BJ (cell line): ENCODE data around the gene EDNRB. TPM values are rescaled to one million over a fixed set of nuclear protein-coding genes. Genes with fewer than 3 reads are reported as not detected.

Source experiments
- CTCF ChIA-PET: fragments of 350-600 bp; formaldehyde crosslinking; extraction: SDS; loops from one replicate; lab custom pipeline; 2021; ENCODE audit warnings: antibody characterized with exemption, inconsistent platforms; lab: Yijun Ruan, JAX
- POLR2A ChIA-PET: fragments of 300-600 bp; sonication (Branson Sonifier 250); formaldehyde crosslinking; extraction: SDS; loops from one replicate; lab custom pipeline; 2021; ENCODE audit warnings: antibody characterized with exemption; lab: Charles Lee
- DNase-seq: peaks from one replicate; pipeline ENCODE4 v3.0.0-alpha.2; 2011; ENCODE audit warnings: low read depth
- H3K27me3 ChIP-seq: 2 replicates; pipeline ENCODE4 v1.6.0; 2011; ENCODE audit warnings: low read length; ENCODE audit not compliant: control insufficient read depth, insufficient read depth
- H3K36me3 ChIP-seq: 2 replicates; pipeline ENCODE4 v1.5.1; 2011; ENCODE audit warnings: low read length; ENCODE audit not compliant: control insufficient read depth, insufficient read depth
- H3K4me3 ChIP-seq: 2 replicates; pipeline ENCODE4 v1.5.1; 2011; ENCODE audit warnings: low read depth, mild to moderate bottlenecking, control low read depth, low read length
- polyA plus RNA-seq: library from polyadenylated mRNA; depleted of rRNA; stranded (reverse); fragments of >200 nt; gene quantifications from 2 replicates; pipeline ENCODE4 v1.2.3, GENCODE V29; 2011
- TF ChIP-seq, protein P1 (sequence below): IDR thresholded peaks from 2 replicates; pipeline ENCODE4 v1.5.1; 2011; ENCODE audit warnings: low read depth, mild to moderate bottlenecking, control low read depth, inconsistent platforms, low read length, moderate library complexity; ENCODE audit not compliant: insufficient read depth

Gene EDNRB
- polyA plus RNA-seq, 1 experiment: not detected

DNA sequence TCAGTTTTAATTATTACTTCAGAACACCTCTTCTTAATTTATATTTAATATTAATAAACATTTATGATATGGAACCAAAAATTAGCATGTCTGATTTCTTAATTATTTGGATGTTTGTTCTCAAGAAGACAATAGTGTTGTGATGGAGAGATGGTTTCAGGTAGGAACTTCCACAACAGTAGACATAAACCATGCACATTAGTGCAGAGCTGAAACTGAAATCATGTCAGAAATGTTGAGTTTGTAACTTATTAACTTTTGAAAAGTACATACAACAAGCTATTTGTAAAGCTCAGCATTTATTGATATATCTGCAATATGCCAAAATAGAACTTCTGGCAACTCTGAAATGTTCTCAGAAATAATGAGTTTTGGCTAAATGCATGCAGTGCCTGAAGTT, 11.8 kb upstream of the EDNRB start:
- Histone ChIP-seq H3K36me3 (no peaks in the 10 kb centered on the region), H3K27me3 (no peaks in the 10 kb centered on the region), H3K4me3 (no peak overlapping the region)
- CTCF ChIA-PET: no interaction called here
- TF ChIP-seq, protein P1, sequence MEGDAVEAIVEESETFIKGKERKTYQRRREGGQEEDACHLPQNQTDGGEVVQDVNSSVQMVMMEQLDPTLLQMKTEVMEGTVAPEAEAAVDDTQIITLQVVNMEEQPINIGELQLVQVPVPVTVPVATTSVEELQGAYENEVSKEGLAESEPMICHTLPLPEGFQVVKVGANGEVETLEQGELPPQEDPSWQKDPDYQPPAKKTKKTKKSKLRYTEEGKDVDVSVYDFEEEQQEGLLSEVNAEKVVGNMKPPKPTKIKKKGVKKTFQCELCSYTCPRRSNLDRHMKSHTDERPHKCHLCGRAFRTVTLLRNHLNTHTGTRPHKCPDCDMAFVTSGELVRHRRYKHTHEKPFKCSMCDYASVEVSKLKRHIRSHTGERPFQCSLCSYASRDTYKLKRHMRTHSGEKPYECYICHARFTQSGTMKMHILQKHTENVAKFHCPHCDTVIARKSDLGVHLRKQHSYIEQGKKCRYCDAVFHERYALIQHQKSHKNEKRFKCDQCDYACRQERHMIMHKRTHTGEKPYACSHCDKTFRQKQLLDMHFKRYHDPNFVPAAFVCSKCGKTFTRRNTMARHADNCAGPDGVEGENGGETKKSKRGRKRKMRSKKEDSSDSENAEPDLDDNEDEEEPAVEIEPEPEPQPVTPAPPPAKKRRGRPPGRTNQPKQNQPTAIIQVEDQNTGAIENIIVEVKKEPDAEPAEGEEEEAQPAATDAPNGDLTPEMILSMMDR: no peak
- no peak for DNase-seq
- POLR2A ChIA-PET: no interaction called here

DNA sequence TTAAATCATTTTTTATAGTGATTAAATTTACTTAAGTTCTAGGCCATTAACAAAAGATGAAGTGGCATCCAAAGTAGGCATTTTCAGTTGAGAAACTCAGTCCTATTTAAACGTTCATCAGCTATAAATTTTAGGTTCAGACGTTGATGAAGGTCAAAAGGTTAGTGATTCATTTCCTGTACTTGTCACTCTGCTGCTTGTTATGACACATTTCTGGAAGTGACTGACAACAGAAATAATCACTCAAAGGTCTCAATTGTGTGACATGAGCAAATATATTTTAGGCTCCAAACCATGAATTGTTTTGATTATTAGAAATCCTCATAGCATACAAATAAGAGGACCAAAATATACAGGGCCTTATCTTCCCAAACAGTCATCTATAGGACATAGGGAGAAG, 10.3 kb upstream of the EDNRB start:
- H3K27me3 ChIP-seq: no peaks in the 10 kb centered on the region
- no peak overlapping the region for H3K4me3 ChIP-seq
- ChIA-PET POLR2A (no interaction called here), CTCF (interaction anchor here (0.8 kb wide), 1 partner anchor 9 kb away, joined by 4 read pairs; no protein-coding TSS in a partner anchor)
- TF ChIP-seq, protein P1: no peak
- no peak for DNase-seq
- no peaks in the 10 kb centered on the region for H3K36me3 ChIP-seq

DNA sequence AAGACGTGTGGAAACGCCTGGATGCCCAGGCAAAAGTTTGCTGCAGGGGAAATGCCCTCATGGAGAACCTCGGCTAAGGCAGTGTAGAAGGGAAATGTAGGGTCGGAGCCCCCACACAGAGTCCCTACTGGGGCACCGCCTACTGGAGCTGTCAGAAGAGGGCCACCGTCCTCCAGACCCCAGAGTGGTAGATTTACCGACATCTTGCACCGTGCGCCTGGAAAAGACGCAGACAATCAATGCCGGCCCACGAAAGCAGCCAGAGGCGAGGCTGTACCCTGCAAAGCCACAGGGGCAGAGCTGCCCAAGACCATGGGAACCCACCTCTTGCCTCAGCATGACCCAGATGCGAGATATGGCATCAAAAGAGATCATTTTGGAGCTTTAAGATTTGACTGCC, 7.0 kb upstream of the EDNRB start:
- TF ChIP-seq, protein P1: no peak
- Histone ChIP-seq H3K27me3 (no peaks in the 10 kb centered on the region), H3K4me3 (no peak overlapping the region), H3K36me3 (no peaks in the 10 kb centered on the region)
- CTCF ChIA-PET: no interaction called here
- POLR2A ChIA-PET: no interaction called here
- no peak for DNase-seq

DNA sequence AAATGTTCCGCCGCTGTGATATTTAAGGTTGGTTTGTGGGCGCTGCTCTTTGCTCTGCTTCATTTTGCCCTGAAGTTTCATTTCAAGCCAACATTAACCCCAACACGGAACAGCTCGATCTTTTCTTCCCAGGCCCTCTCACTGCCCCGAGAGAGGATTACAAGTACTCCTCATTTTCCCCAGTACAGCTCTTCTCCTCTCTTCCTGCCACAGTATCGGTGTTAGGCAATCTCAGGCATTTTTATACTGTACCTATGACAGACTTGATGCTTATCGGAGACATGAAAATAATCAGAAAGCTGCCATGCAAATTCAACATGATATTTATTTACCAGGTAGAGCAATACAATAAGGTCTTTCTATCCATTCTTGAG, 1.3 kb upstream of the EDNRB start:
- POLR2A ChIA-PET: no interaction called here
- Histone ChIP-seq H3K36me3 (no peaks in the 10 kb centered on the region), H3K27me3 (peaks cover 5% of the 10 kb centered on the region), H3K4me3 (no peak overlapping the region)
- CTCF ChIA-PET: interaction anchor here (1.7 kb wide), 1 partner anchor 9 kb away, joined by 4 read pairs; no protein-coding TSS in a partner anchor
- no peak for DNase-seq
- TF ChIP-seq, protein P1: no peak

DNA sequence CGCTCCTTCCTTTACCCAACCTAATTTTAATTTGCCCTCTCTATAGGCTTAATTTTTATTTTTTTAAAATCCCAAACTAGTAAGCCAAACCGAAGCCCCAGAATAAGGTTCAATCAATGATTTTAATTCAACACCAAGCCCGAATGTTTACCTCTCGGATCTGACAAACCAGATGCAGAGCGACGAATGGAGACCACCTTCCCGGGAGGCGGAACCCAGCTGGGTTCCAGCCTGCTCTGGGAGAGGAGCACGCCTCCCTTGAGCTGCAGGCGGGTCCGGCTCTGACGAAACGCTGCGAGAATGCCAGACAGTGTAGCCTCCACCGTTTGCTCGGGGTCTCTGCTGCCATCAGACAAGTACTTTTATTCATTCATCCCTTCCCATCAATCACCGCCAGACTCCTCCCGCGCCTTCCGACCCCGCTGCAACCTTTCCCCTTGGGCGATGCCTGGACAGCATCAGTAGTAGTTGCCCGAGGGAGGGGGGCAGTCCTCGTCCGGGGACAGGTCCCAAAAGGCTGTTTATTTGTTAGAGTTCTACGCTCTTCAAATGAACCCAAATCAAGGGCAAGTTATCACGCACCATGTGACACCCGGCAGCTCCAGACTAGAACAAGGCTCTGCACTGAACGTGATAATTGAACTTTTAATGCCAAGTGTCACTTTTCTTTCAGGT, 752 bp upstream of the EDNRB start:
- TF ChIP-seq, protein P1: no peak
- H3K36me3 ChIP-seq: no peaks in the 10 kb centered on the region
- CTCF ChIA-PET: interaction anchor here (1.7 kb wide), 1 partner anchor 9 kb away, joined by 4 read pairs; no protein-coding TSS in a partner anchor
- peaks cover 5% of the 10 kb centered on the region for H3K27me3 ChIP-seq
- POLR2A ChIA-PET: no interaction called here
- H3K4me3 ChIP-seq: no peak overlapping the region
- DNase-seq: no peak
